ENCODE results near the gene ZNF488. TPM values are rescaled to one million over a fixed set of nuclear protein-coding genes. Genes with fewer than 3 reads are reported as not detected.

The ZNF488 gene
- total and polyA plus RNA-seq, 8 donors, result 0.43 to 15.1 (median 0.62) TPM; not detected in 2

- TF ChIP-seq POLR2AphosphoS5 (IDR thresholded peaks at IDR 0.05) (no peak), POLR2A (IDR thresholded peaks at IDR 0.05) (no peak), CTCF (IDR thresholded peaks at IDR 0.05) (no peak), EP300 (IDR thresholded peaks at IDR 0.05) (no peak)
- Histone ChIP-seq H3K27me3 (no peaks in the 10 kb centered on the region), H3K4me1 (no peaks in the 10 kb centered on the region), H3K36me3 (no peaks in the 10 kb centered on the region), H3K9me3 (no peaks in the 10 kb centered on the region), H3K27ac (no peak overlapping the region), H3K4me3 (no peak overlapping the region)
- 83 to 98% (median 94%) methylated on average over 2 of the region's 2 CpGs for WGBS, 5 donors
- DNase-seq, result no peak
- intact Hi-C loops (cut with DNase I; ENCODE audit: low total_unique reads), result no loop called here
Observed at GRCh38 chr10:47359101-47359500, 25.0 kb downstream of the ZNF488 start.

- H3K27me3 ChIP-seq, result no peaks in the 10 kb centered on the region
- DNase-seq, result no peak
- WGBS, 5 donors, result 76 to 100% (median 82%) methylated on average over 2 to 3 of the region's 3 CpGs
Observed at GRCh38 chr10:47358457-47358856, 25.6 kb downstream of the ZNF488 start.

GRCh38 chr10:47357911-47358310, 26.2 kb downstream of the ZNF488 start:
- no peaks in the 10 kb centered on the region for H3K9me3 ChIP-seq
- TF ChIP-seq EP300 (IDR thresholded peaks at IDR 0.05), result no peak
- TF ChIP-seq CTCF (IDR thresholded peaks at IDR 0.05), result no peak
- no peak for TF ChIP-seq POLR2A (IDR thresholded peaks at IDR 0.05)
- no peak for TF ChIP-seq POLR2AphosphoS5 (IDR thresholded peaks at IDR 0.05)
- no peaks in the 10 kb centered on the region for H3K27me3 ChIP-seq
- no peaks in the 10 kb centered on the region for H3K4me1 ChIP-seq
- DNase-seq, result no peak
- H3K36me3 ChIP-seq, result no peaks in the 10 kb centered on the region
- intact Hi-C loops (cut with DNase I; ENCODE audit: low total_unique reads), result no loop called here
- no peak overlapping the region for H3K27ac ChIP-seq
- WGBS, 5 donors, result 89 to 97% (median 93%) methylated on average over 3 of the region's 3 CpGs
- H3K4me3 ChIP-seq, result no peak overlapping the region

More at GRCh38 chr10:47358457-47358856, 25.6 kb downstream of the ZNF488 start:
- TF ChIP-seq POLR2A (IDR thresholded peaks at IDR 0.05) (no peak), CTCF (IDR thresholded peaks at IDR 0.05) (no peak), EP300 (IDR thresholded peaks at IDR 0.05) (no peak), POLR2AphosphoS5 (IDR thresholded peaks at IDR 0.05) (no peak)
- Histone ChIP-seq H3K4me1 (no peaks in the 10 kb centered on the region), H3K9me3 (no peaks in the 10 kb centered on the region), H3K27ac (no peak overlapping the region), H3K36me3 (no peaks in the 10 kb centered on the region), H3K4me3 (no peak overlapping the region)
- intact Hi-C loops (cut with DNase I; ENCODE audit: low total_unique reads), result no loop called here

- no peak overlapping the region for H3K27ac ChIP-seq
- no peak for DNase-seq
- intact Hi-C loops (cut with DNase I; ENCODE audit: low total_unique reads), result no loop called here
- no peaks in the 10 kb centered on the region for H3K4me1 ChIP-seq
- 92 to 96% (median 95%) methylated on average over 3 to 12 of the region's 12 CpGs for WGBS, 5 donors
- TF ChIP-seq CTCF (IDR thresholded peaks at IDR 0.05), result no peak
- TF ChIP-seq EP300 (IDR thresholded peaks at IDR 0.05), result no peak
- no peaks in the 10 kb centered on the region for H3K36me3 ChIP-seq
- no peak overlapping the region for H3K4me3 ChIP-seq
- H3K9me3 ChIP-seq, result no peaks in the 10 kb centered on the region
- H3K27me3 ChIP-seq, result no peaks in the 10 kb centered on the region
Observed at GRCh38 chr10:47357131-47357582, 26.9 kb downstream of the ZNF488 start.
